GM18907 (cell line): ENCODE data around the gene HAAO.

Source experiments
- ATAC-seq: cut with Tn5 transposase; IDR thresholded peaks from one replicate; pipeline ENCODE4 v1.9.1; 2021; ENCODE audit warnings: mild to moderate bottlenecking, moderate library complexity; ENCODE audit not compliant: unreplicated experiment

HAAO gene

GRCh38 chr2:42794271-42795046, 2.1 kb upstream of the HAAO start:
- no peak for ATAC-seq

- no peak for ATAC-seq
Observed at GRCh38 chr2:42793334-42794270, 1.2 kb upstream of the HAAO start.

- peak; percentile 22 for ATAC-seq
Observed at GRCh38 chr2:42792087-42792582, 248 bp downstream of the HAAO start.

GRCh38 chr2:42791606-42792005, 777 bp downstream of the HAAO start:
- ATAC-seq = no peak

GRCh38 chr2:42789751-42790150, 2.6 kb downstream of the HAAO start:
- ATAC-seq = no peak

- no peak for ATAC-seq
Observed at GRCh38 chr2:42788882-42789281, 3.5 kb downstream of the HAAO start.

- ATAC-seq = no peak
Observed at GRCh38 chr2:42788478-42788793, 3.9 kb downstream of the HAAO start.

- no peak for ATAC-seq
Observed at GRCh38 chr2:42787788-42788477, 4.5 kb downstream of the HAAO start.

- ATAC-seq = no peak
Observed at GRCh38 chr2:42787424-42787787, 5.0 kb downstream of the HAAO start.

- no peak for ATAC-seq
Observed at GRCh38 chr2:42786561-42787345, 5.6 kb downstream of the HAAO start.

GRCh38 chr2:42784204-42784880, 8.0 kb downstream of the HAAO start:
- no peak for ATAC-seq

GRCh38 chr2:42783511-42783910, 8.9 kb downstream of the HAAO start:
- ATAC-seq = no peak

GRCh38 chr2:42781181-42781580, 11.2 kb downstream of the HAAO start:
- ATAC-seq = no peak

GRCh38 chr2:42777883-42778805, 14.2 kb downstream of the HAAO start:
- ATAC-seq = no peak

GRCh38 chr2:42775810-42776209, 16.6 kb downstream of the HAAO start:
- ATAC-seq = no peak

- no peak for ATAC-seq
Observed at GRCh38 chr2:42775186-42775585, 17.2 kb downstream of the HAAO start.

GRCh38 chr2:42771546-42772153, 20.7 kb downstream of the HAAO start:
- ATAC-seq = no peak

- ATAC-seq = peak; percentile 62
Observed at GRCh38 chr2:42770288-42771131, 21.9 kb downstream of the HAAO start.
